PC-3 (cell line): ENCODE measurements around the gene ZBTB48. TPM values are rescaled to one million over a fixed set of nuclear protein-coding genes. Genes with fewer than 3 reads are reported as not detected.

Experiments
- ATAC-seq: fragments of 200-7000 bp; cut with Tn5 transposase; 2 replicates; pipeline ENCODE4 v1.9.1; 2020; ENCODE audit warnings: mild to moderate bottlenecking, moderate library complexity
- BruUV-seq: library from RNA; stranded (reverse); fragments of 400-500 nt; replicated peaks from 2 replicates; lab custom pipeline; 2021; lab: Mats Ljungman, UMichigan
- CTCF ChIA-PET: fragments of 300-600 bp; sonication (Branson Sonifier 250); formaldehyde crosslinking; loops from one replicate; lab custom pipeline; 2022; ENCODE audit warnings: antibody characterized with exemption; lab: Charles Lee
- POLR2A ChIA-PET: fragments of 300-600 bp; sonication (Branson Sonifier 250); formaldehyde crosslinking; loops from one replicate; lab custom pipeline; 2022; ENCODE audit warnings: antibody characterized with exemption; ENCODE audit not compliant: unreplicated experiment; lab: Charles Lee
- DNase-seq: peaks from one replicate; pipeline ENCODE4 v3.0.0-alpha.2; 2015
- H2AFZ ChIP-seq: fragments of 300-600 bp; sonication (generic); 2 replicates; pipeline ENCODE4 v1.6.0; 2016; ENCODE audit warnings: antibody characterized with exemption, low read length
- H3F3A ChIP-seq: fragments of 300-600 bp; sonication (generic); one replicate; pipeline ENCODE4 v1.6.0; 2017; ENCODE audit warnings: antibody characterized with exemption, low read length, control low read depth, mild to moderate bottlenecking; ENCODE audit not compliant: unreplicated experiment
- H3K27ac ChIP-seq: fragments of 300-600 bp; sonication (generic); 2 replicates; pipeline ENCODE4 v1.5.1; 2016; ENCODE audit warnings: mild to moderate bottlenecking, low read length
- H3K27me3 ChIP-seq: fragments of 300-600 bp; sonication (generic); 2 replicates; pipeline ENCODE4 v1.6.1; 2016; ENCODE audit warnings: low read length, mixed read lengths
- H3K36me3 ChIP-seq: fragments of 300-600 bp; sonication (generic); 2 replicates; pipeline ENCODE4 v1.6.1; 2016; ENCODE audit warnings: low read depth, mixed run types, low read length, mixed read lengths
- H3K4me1 ChIP-seq: fragments of 300-600 bp; sonication (generic); 2 replicates; pipeline ENCODE4 v1.5.1; 2016; ENCODE audit warnings: low read length; ENCODE audit not compliant: insufficient read depth
- H3K4me2 ChIP-seq: fragments of 300-600 bp; sonication (generic); 2 replicates; pipeline ENCODE4 v1.6.0; 2016; ENCODE audit warnings: low read length
- H3K4me3 ChIP-seq: fragments of 300-600 bp; sonication (generic); 2 replicates; pipeline ENCODE4 v1.5.1; 2016; ENCODE audit warnings: mild to moderate bottlenecking, low read length, mixed read lengths
- H3K79me2 ChIP-seq: fragments of 300-600 bp; sonication (generic); 2 replicates; pipeline ENCODE4 v1.6.1; 2017; ENCODE audit warnings: low read length, mixed read lengths
- H3K9ac ChIP-seq: fragments of 300-600 bp; sonication (generic); 2 replicates; pipeline ENCODE4 v1.6.0; 2016; ENCODE audit warnings: mild to moderate bottlenecking, low read length
- H3K9me2 ChIP-seq: fragments of 300-600 bp; sonication (generic); replicated peaks from 2 replicates; pipeline ENCODE4 v1.6.1; 2016; ENCODE audit warnings: mixed run types, low read length, mixed read lengths
- H3K9me3 ChIP-seq: fragments of 300-600 bp; sonication (generic); 2 replicates; pipeline ENCODE4 v1.6.1; 2016; ENCODE audit warnings: low read length, mixed read lengths
- H4K20me1 ChIP-seq: fragments of 300-600 bp; sonication (generic); 2 replicates; pipeline ENCODE4 v1.6.1; 2016; ENCODE audit warnings: low read length, mixed read lengths
- EZH2 ChIP-seq: fragments of 300-600 bp; sonication (generic); IDR thresholded peaks from one replicate; pipeline ENCODE4 v1.6.1; 2017; ENCODE audit warnings: antibody characterized with exemption, mild to moderate bottlenecking, low read length; ENCODE audit not compliant: unreplicated experiment
- EZH2phosphoT487 ChIP-seq: fragments of 300-600 bp; sonication (generic); IDR thresholded peaks from 2 replicates; pipeline ENCODE4 v1.6.1; 2018; ENCODE audit warnings: mild to moderate bottlenecking, antibody characterized with exemption, low read length, borderline replicate concordance
- intact Hi-C: fragments of 100-400 bp; cut with micrococcal nuclease; formaldehyde crosslinking; loops from 2 replicates; pipeline ENCODE4 v1.9.0; 2023
- total RNA-seq: library from RNA; depleted of rRNA; stranded (reverse); fragments of >200 nt; gene quantifications from 2 replicates; pipeline ENCODE4 v1.2.3, GENCODE V29; 2014
- TF ChIP-seq, protein P1 (sequence below): fragments of 300-600 bp; sonication (generic); conservative IDR thresholded peaks from 2 replicates; pipeline ENCODE4 v1.5.1; 2017; ENCODE audit warnings: antibody characterized with exemption, low read depth, mild to moderate bottlenecking, low read length

ZBTB48 gene
- total RNA-seq, 1 experiment from 2014 or later = 47.2 TPM

- Histone ChIP-seq H2AFZ (no peak overlapping the region), H3F3A (no peaks in the 10 kb centered on the region), H3K27ac (no peak overlapping the region), H3K36me3 (peaks cover 27% of the 10 kb centered on the region; the same call in 1 of the 2 replicates), H3K4me2 (no peak overlapping the region), H3K9ac (no peak overlapping the region), H3K9me3 (no peaks in the 10 kb centered on the region), H4K20me1 (peaks cover 21% of the 10 kb centered on the region; the same call in 1 of the 2 replicates), H3K9me2 (no peaks in the 10 kb centered on the region), H3K4me3 (no peak overlapping the region), H3K79me2 (peaks cover 11% of the 10 kb centered on the region), H3K4me1 (peaks cover 12% of the 10 kb centered on the region), H3K27me3 (no peaks in the 10 kb centered on the region)
- peak; percentile 71 for ATAC-seq
- CTCF ChIA-PET = interaction anchor here (0.9 kb wide), 2 partner anchors 33 to 47 kb away, joined by 3 to 4 read pairs; partner anchors contain the start of gene NOL9
- POLR2A ChIA-PET = interaction anchor here (0.8 kb wide), 1 partner anchor 9 kb away, joined by 3 read pairs; no protein-coding TSS in a partner anchor
- intact Hi-C loops = no loop called here
- peak; percentile 60 for DNase-seq
- TF ChIP-seq EZH2phosphoT487 (no peak), EZH2 (no peak)
- TF ChIP-seq, protein P1, sequence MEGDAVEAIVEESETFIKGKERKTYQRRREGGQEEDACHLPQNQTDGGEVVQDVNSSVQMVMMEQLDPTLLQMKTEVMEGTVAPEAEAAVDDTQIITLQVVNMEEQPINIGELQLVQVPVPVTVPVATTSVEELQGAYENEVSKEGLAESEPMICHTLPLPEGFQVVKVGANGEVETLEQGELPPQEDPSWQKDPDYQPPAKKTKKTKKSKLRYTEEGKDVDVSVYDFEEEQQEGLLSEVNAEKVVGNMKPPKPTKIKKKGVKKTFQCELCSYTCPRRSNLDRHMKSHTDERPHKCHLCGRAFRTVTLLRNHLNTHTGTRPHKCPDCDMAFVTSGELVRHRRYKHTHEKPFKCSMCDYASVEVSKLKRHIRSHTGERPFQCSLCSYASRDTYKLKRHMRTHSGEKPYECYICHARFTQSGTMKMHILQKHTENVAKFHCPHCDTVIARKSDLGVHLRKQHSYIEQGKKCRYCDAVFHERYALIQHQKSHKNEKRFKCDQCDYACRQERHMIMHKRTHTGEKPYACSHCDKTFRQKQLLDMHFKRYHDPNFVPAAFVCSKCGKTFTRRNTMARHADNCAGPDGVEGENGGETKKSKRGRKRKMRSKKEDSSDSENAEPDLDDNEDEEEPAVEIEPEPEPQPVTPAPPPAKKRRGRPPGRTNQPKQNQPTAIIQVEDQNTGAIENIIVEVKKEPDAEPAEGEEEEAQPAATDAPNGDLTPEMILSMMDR = no peak
- BruUV-seq = no TSS peak
Observed at GRCh38 chr1:6587261-6588005, 7.6 kb downstream of the ZBTB48 start.

GRCh38 chr1:6588128-6588892 lies 8.5 kb downstream of the ZBTB48 start:
- Histone ChIP-seq H3K9ac (no peak overlapping the region), H3K4me1 (peaks cover 9% of the 10 kb centered on the region), H3K27me3 (no peaks in the 10 kb centered on the region), H2AFZ (no peak overlapping the region), H4K20me1 (peaks cover 25% of the 10 kb centered on the region; the same call in 1 of the 2 replicates), H3F3A (no peaks in the 10 kb centered on the region), H3K4me2 (no peak overlapping the region), H3K4me3 (no peak overlapping the region), H3K36me3 (peaks cover 35% of the 10 kb centered on the region), H3K27ac (no peak overlapping the region), H3K79me2 (peaks cover 8% of the 10 kb centered on the region; the same call in 1 of the 2 replicates), H3K9me2 (no peaks in the 10 kb centered on the region), H3K9me3 (no peaks in the 10 kb centered on the region)
- ChIA-PET POLR2A (interaction anchor here (0.8 kb wide), 1 partner anchor 10 kb away, joined by 3 read pairs; no protein-coding TSS in a partner anchor), CTCF (interaction anchor here (0.9 kb wide), 1 partner anchor 34 kb away, joined by 3 read pairs; the partner anchor contains the start of gene NOL9)
- no TSS peak for BruUV-seq
- no peak for ATAC-seq
- intact Hi-C loops = no loop called here
- DNase-seq = no peak
- TF ChIP-seq, protein P1 = no peak
- TF ChIP-seq EZH2 (no peak), EZH2phosphoT487 (no peak)
